ENCODE data around the gene CARNS1. TPM values are rescaled to one million over a fixed set of nuclear protein-coding genes. Genes with fewer than 3 reads are reported as not detected.

CARNS1 gene
- total and polyA plus RNA-seq, 9 of the 15 experiments (the other 6 are each of a cell fraction or from before 2014, with no cell fraction given): 0.01 to 0.18 (median 0.06) TPM; not detected in 3

GRCh38 chr11:67396259-67396581 is 19.3 kb upstream of the CARNS1 start:
- H3K9ac ChIP-seq (ENCODE audit: insufficient read depth in 1 of 2, low read depth in 2 of 2, low read length in 2 of 2): peak overlapping the region in 1 of 2 experiments; percentile 65; a peak in 1 of 4 replicates
- BruUV-seq (replicated peaks): no TSS peak
- CTCF ChIA-PET (ENCODE audit: low intra/inter-chr PET ratio): no interaction called here
- ATAC-seq: no peak
- no peak overlapping the region for H3K4me2 ChIP-seq (ENCODE audit: insufficient read depth, low read length)
- no peak for DNase-seq (ENCODE audit: extremely low read depth in 1 of 4, low spot score in 3 of 4)
- H4K20me1 ChIP-seq (replicated peaks; ENCODE audit: control insufficient read depth, insufficient read depth, low read length): peaks cover 4% of the 10 kb centered on the region; the same call in 1 of the 2 replicates
- H3K4me1 ChIP-seq (replicated peaks in 1 of 2; ENCODE audit: control insufficient read depth in 2 of 2, insufficient read depth in 2 of 2, low read length in 2 of 2): peaks cover 15 to 79% of the 10 kb centered on the region in 2 experiments; a peak in 4 of 5 replicates
- peaks cover 3% of the 10 kb centered on the region for H3K9me1 ChIP-seq (ENCODE audit: control insufficient read depth, insufficient read depth, low read length)
- TF ChIP-seq RBFOX2 (IDR thresholded peaks at IDR 0.05; ENCODE audit: low read depth, low read length) (peak; percentile 57; the same call in 1 of the 2 replicates), SRSF3 (IDR thresholded peaks at IDR 0.05; ENCODE audit: insufficient read depth, low read length) (no peak)
- H3K36me3 ChIP-seq (ENCODE audit: control insufficient read depth, insufficient read depth, low read length): peaks cover 69% of the 10 kb centered on the region
- H3K9me3 ChIP-seq (replicated peaks; ENCODE audit: control insufficient read depth, insufficient read depth, low read depth, low read length): no peaks in the 10 kb centered on the region
- peaks cover 34% of the 10 kb centered on the region for H3K79me2 ChIP-seq (ENCODE audit: control insufficient read depth, insufficient read depth, low read length)
- no peak for FAIRE-seq
- WGBS (ENCODE audit: insufficient coverage, low coverage, missing lambda C conversion rate): 85% methylated on average over 6 of the region's 7 CpGs
- POLR2A ChIA-PET: interaction anchor here (0.6 to 1.4 kb wide), 7 partner anchors 13 to 358 kb away, joined by 3 to 5 read pairs (median 3); partner anchors contain the start of gene POLD4
- in situ Hi-C loops (cut with MboI): no loop called here
- H3K4me3 ChIP-seq: no peak overlapping the region
- H3K27ac ChIP-seq (ENCODE audit: extremely low read depth, low read depth, low read length): no peak overlapping the region
- intact Hi-C loops (cut with micrococcal nuclease): no loop called here
- H2AFZ ChIP-seq (ENCODE audit: low read depth, low read length): no peak overlapping the region
- no peaks in the 10 kb centered on the region for H3K27me3 ChIP-seq (ENCODE audit: control insufficient read depth in 2 of 2, insufficient read depth in 2 of 2, low read length in 2 of 2)

- no peaks in the 10 kb centered on the region for H3K27me3 ChIP-seq (ENCODE audit: control insufficient read depth in 2 of 2, insufficient read depth in 2 of 2, low read length in 2 of 2)
- 81% methylated on average over 12 of the region's 13 CpGs for WGBS (ENCODE audit: insufficient coverage, low coverage, missing lambda C conversion rate)
- no peak overlapping the region for H3K4me2 ChIP-seq (ENCODE audit: insufficient read depth, low read length)
- H2AFZ ChIP-seq (ENCODE audit: low read depth, low read length): no peak overlapping the region
- BruUV-seq (replicated peaks): no TSS peak
- in situ Hi-C loops (cut with MboI): no loop called here
- ATAC-seq (no peak), DNase-seq (ENCODE audit: extremely low read depth in 1 of 4, low spot score in 3 of 4) (peak in 1 of 4 experiments; percentile 12), FAIRE-seq (no peak)
- peaks cover 15 to 77% of the 10 kb centered on the region in 2 experiments; a peak in 4 of 5 replicates for H3K4me1 ChIP-seq (replicated peaks in 1 of 2; ENCODE audit: control insufficient read depth in 2 of 2, insufficient read depth in 2 of 2, low read length in 2 of 2)
- no peaks in the 10 kb centered on the region for H3K9me3 ChIP-seq (replicated peaks; ENCODE audit: control insufficient read depth, insufficient read depth, low read depth, low read length)
- CTCF ChIA-PET (ENCODE audit: low intra/inter-chr PET ratio): no interaction called here
- peaks cover 69% of the 10 kb centered on the region for H3K36me3 ChIP-seq (ENCODE audit: control insufficient read depth, insufficient read depth, low read length)
- H3K9me1 ChIP-seq (ENCODE audit: control insufficient read depth, insufficient read depth, low read length): peaks cover 3% of the 10 kb centered on the region
- H3K27ac ChIP-seq (ENCODE audit: extremely low read depth, low read depth, low read length): 0 out of 3 replicates have a peak overlapping the region, but pooled peaks have one; percentile 16
- H4K20me1 ChIP-seq (replicated peaks; ENCODE audit: control insufficient read depth, insufficient read depth, low read length): peaks cover 4% of the 10 kb centered on the region; the same call in 1 of the 2 replicates
- peak overlapping the region in 1 of 2 experiments; percentile 71; a peak in 1 of 4 replicates for H3K9ac ChIP-seq (ENCODE audit: insufficient read depth in 1 of 2, low read depth in 2 of 2, low read length in 2 of 2)
- peaks cover 33% of the 10 kb centered on the region for H3K79me2 ChIP-seq (ENCODE audit: control insufficient read depth, insufficient read depth, low read length)
- intact Hi-C loops (cut with micrococcal nuclease): no loop called here
- H3K4me3 ChIP-seq: no peak overlapping the region
- POLR2A ChIA-PET: interaction anchor here (0.7 to 1.4 kb wide), 6 partner anchors 14 to 182 kb away, joined by 3 to 5 read pairs (median 4); partner anchors contain the start of gene POLD4
- TF ChIP-seq STAT5A (IDR thresholded peaks at IDR 0.05; ENCODE audit: borderline replicate concordance, low read length): no peak
- TF ChIP-seq E2F8 (IDR thresholded peaks at IDR 0.05; ENCODE audit: low read depth, partially characterized antibody): no peak
- TF ChIP-seq STAT6 (CRISPR knock-in tag; IDR thresholded peaks at IDR 0.05): no peak
- TF ChIP-seq SAFB2 (IDR thresholded peaks at IDR 0.05; ENCODE audit: borderline replicate concordance, low read depth, low read length, severe bottlenecking): no peak
- peak; percentile 70 for TF ChIP-seq RBFOX2 (IDR thresholded peaks at IDR 0.05; ENCODE audit: low read depth, low read length)
Observed at GRCh38 chr11:67396587-67397389, 18.7 kb upstream of the CARNS1 start.

Data from K562 (cell line).